ENCODE results near the gene CNN1. TPM values are rescaled to one million over a fixed set of nuclear protein-coding genes. Genes with fewer than 3 reads are reported as not detected.

CNN1 gene
- total RNA-seq (not detected), total RNA-seq (0 to 0.24 (median 0) reads per million in 172 experiments)
- polyA plus RNA-seq (2013, experiment 1 of 2): not detected
- 3.6 TPM for polyA plus RNA-seq (2013, experiment 2 of 2)

DNA sequence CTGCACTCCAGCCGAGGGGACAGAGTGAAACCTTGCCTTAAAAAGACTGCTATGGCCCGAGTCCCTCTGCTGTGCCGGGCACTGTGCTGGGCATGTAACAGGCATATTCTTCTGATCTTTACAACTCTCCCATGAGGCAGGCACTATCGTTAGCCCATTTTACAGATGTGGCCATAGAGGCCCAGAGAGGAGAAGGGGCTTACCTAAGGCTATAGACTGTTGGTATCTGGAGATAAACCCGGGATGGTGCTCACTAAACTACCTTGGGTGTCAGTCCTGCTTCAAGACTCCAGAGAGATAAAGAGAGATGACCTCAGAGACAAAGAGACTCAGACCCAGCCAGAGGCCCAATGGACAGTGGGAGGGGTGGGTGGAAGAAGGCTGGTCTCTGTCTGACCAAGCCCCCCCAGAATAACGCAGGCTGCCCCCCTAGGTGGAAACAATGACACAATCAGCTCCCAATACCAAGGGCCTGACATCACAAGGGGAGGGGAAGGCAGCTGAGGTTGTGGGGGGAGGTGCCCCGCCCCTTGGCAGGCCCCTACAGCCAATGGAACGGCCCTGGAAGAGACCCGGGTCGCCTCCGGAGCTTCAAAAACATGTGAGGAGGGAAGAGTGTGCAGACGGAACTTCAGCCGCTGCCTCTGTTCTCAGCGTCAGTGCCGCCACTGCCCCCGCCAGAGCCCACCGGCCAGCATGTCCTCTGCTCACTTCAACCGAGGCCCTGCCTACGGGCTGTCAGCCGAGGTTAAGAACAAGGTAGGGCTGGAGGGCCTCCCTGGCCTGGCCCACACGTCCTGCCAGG lies at the start of gene CNN1:
CNN1 (plus strand) TSS at position 620 of the 805 bp plus-strand sequence; CDS start at position 697, 77 bp downstream.
- ChIA-PET CTCF (no interaction called here), POLR2A (no interaction called here)
- intact Hi-C loops (cut with DNase I, micrococcal nuclease): no loop called here
- Histone ChIP-seq H3K9me3 (ENCODE audit: control insufficient read depth in 1 of 2, insufficient read depth in 1 of 2, low read length in 2 of 2) (peaks cover 0 to 6% of the 10 kb centered on the region in 2 experiments), H3K4me3 (ENCODE audit: low read length) (no peak within 1 kb of the TSS), H3K27me3 (ENCODE audit: control insufficient read depth in 1 of 2, insufficient read depth in 2 of 2, low read length in 2 of 2) (peaks cover 17 to 23% of the 10 kb centered on the region in 2 experiments), H3K4me1 (ENCODE audit: insufficient read depth, low read length) (peaks cover 21% of the 10 kb centered on the region), H3K27ac (ENCODE audit: low read depth in 1 of 2, low read length in 2 of 2) (no peak within 1 kb of the TSS), H3K36me3 (ENCODE audit: insufficient read depth, low read length) (no peaks in the 10 kb centered on the region)
- Mint-ChIP-seq H3K4me3 (no peak within 1 kb of the TSS), H3K27me3 (peaks cover 23% of the 10 kb centered on the region), H3K36me3 (ENCODE audit: low read depth) (no peaks in the 10 kb centered on the region), H3K9me3 (no peaks in the 10 kb centered on the region), H3K27ac (no peak within 1 kb of the TSS), H3K4me1 (ENCODE audit: low read depth) (peaks cover 12% of the 10 kb centered on the region)
- no peak for DNase-seq
- no peak for ATAC-seq (ENCODE audit: poor library complexity)
- TF ChIP-seq CTCF (IDR thresholded peaks at IDR 0.05): no peak

DNA sequence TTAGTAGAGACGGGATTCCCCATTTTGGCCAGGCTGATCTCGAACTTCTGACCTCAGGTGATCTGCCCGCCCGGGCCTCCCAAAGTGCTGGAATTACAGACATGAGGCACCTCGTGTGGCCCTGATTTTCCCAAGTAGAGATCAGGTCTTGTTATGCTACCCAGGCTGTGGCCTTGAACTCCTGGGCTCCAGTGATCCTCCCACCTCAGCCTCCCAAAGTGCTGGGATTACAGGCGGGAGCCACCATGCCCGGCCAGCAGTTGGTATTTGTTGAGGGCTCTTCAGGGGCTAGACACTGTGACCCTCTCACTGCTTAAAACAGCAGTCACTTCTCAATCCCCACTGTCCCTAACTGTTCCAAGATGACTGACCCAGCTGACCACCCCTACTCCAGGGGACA lies 49.3 kb upstream of the CNN1 start:
- intact Hi-C loops (cut with DNase I, micrococcal nuclease): loop anchor here in 1 of 2 experiments (10.0 kb wide), 1 partner anchor 55 kb away; the partner anchor contains the start of genes ODAD3 and PRKCSH
- H3K27me3 ChIP-seq (ENCODE audit: control insufficient read depth in 1 of 2, insufficient read depth in 2 of 2, low read length in 2 of 2): no peaks in the 10 kb centered on the region

DNA sequence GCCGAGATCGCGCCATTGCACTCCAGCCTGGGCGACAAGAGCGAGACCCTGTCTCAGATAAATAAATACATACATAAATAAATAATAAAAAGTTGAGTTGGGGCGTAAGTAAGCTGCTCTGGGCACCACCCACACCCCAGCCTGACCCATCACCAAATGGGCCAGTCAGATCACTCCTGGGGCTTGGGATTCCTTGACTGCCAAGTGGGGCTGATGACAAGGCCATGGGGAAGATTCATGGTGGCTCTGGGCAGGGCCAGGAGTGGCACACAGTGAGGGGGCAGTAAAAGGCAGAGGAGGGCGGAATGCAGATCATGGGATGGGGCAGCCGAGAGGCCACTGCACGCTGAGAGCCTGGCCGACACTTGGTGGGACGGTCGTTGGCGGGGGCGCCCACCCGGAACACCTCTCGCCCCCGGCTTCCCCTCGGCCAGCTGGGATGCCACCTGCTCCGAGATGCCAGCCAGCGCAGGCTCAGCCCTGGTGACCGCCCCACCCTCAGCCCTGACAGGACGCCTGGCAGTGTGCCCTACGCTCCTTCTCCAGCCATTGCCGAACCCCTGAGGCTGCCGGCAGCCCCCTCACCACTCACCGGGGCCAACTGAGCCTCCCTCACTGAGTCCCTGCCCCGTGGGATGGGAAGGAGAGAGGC lies 43.9 kb upstream of the CNN1 start:
- ChIA-PET POLR2A (no interaction called here), CTCF (no interaction called here)
- H3K27me3 ChIP-seq (ENCODE audit: control insufficient read depth in 1 of 2, insufficient read depth in 2 of 2, low read length in 2 of 2): no peaks in the 10 kb centered on the region
- Mint-ChIP-seq H3K9me3 (no peaks in the 10 kb centered on the region), H3K36me3 (ENCODE audit: low read depth) (peaks cover 36% of the 10 kb centered on the region), H3K27me3 (no peaks in the 10 kb centered on the region), H3K4me1 (ENCODE audit: low read depth) (no peaks in the 10 kb centered on the region), H3K27ac (no peak overlapping the region), H3K4me3 (no peak overlapping the region)
- H3K4me1 ChIP-seq (ENCODE audit: insufficient read depth, low read length): no peaks in the 10 kb centered on the region
- ATAC-seq (ENCODE audit: poor library complexity) (no peak), DNase-seq (no peak)
- intact Hi-C loops (cut with DNase I, micrococcal nuclease): no loop called here
- no peak overlapping the region for H3K4me3 ChIP-seq (ENCODE audit: low read length)
- H3K36me3 ChIP-seq (ENCODE audit: insufficient read depth, low read length): peaks cover 22% of the 10 kb centered on the region
- TF ChIP-seq CTCF (IDR thresholded peaks at IDR 0.05): no peak
- no peaks in the 10 kb centered on the region for H3K9me3 ChIP-seq (ENCODE audit: control insufficient read depth in 1 of 2, insufficient read depth in 1 of 2, low read length in 2 of 2)
- H3K27ac ChIP-seq (ENCODE audit: low read depth in 1 of 2, low read length in 2 of 2): no peak overlapping the region

More for the DNA sequence above, 49.3 kb upstream of the CNN1 start:
- Histone ChIP-seq H3K36me3 (ENCODE audit: insufficient read depth, low read length) (peaks cover 10% of the 10 kb centered on the region), H3K9me3 (ENCODE audit: control insufficient read depth in 1 of 2, insufficient read depth in 1 of 2, low read length in 2 of 2) (peaks cover 0 to 5% of the 10 kb centered on the region in 2 experiments), H3K27ac (ENCODE audit: low read depth in 1 of 2, low read length in 2 of 2) (no peak overlapping the region), H3K4me1 (ENCODE audit: insufficient read depth, low read length) (no peaks in the 10 kb centered on the region), H3K4me3 (ENCODE audit: low read length) (no peak overlapping the region)
- Mint-ChIP-seq H3K27ac (no peak overlapping the region), H3K4me1 (ENCODE audit: low read depth) (no peaks in the 10 kb centered on the region), H3K27me3 (peaks cover 8% of the 10 kb centered on the region), H3K9me3 (no peaks in the 10 kb centered on the region), H3K36me3 (ENCODE audit: low read depth) (peaks cover 25% of the 10 kb centered on the region), H3K4me3 (no peak overlapping the region)
- ATAC-seq (ENCODE audit: poor library complexity): no peak
- no peak for TF ChIP-seq CTCF (IDR thresholded peaks at IDR 0.05)
- no peak for DNase-seq
- ChIA-PET CTCF (no interaction called here), POLR2A (no interaction called here)
